ENCODE data around the gene PIEZO2. TPM values are rescaled to one million over a fixed set of nuclear protein-coding genes. Genes with fewer than 3 reads are reported as not detected.

Gene PIEZO2
- total and polyA plus RNA-seq, 2 of the 8 experiments (the other 6 are each of a cell fraction or from before 2014, with no cell fraction given), result 4.7 to 16.5 TPM

DNA sequence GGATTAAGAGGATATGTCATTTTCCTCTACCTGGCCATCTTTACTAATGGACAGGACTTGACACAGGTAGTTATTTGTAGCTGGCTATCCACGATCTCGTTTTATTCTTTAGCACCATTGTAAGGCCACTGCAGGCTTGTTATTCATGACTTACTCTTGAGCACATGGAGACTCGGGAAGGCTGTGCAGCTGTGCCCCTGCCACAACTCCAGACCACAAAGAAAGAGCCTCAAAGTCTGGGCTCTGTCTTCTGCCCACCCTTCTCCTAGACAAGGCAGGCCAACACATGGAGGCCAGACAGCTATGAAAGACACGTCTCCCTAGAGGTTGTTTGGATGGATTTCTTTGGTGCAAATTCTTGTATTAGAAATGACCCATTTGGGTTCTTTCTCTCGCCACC lies 489.8 kb downstream of the PIEZO2 start (continued):
- TF ChIP-seq GABPA (IDR thresholded peaks at IDR 0.05; ENCODE audit: borderline replicate concordance, insufficient read depth, low read length) (no peak), TAF7 (optimal IDR thresholded peaks at IDR 0.05; ENCODE audit: borderline replicate concordance, low read depth, low read length) (no peak), NRF1 (IDR thresholded peaks at IDR 0.05; ENCODE audit: low read depth, low read length) (no peak), RXRA (IDR thresholded peaks at IDR 0.05; ENCODE audit: insufficient read depth, low read depth, low read length) (no peak), JUND (IDR thresholded peaks at IDR 0.05; ENCODE audit: low read length) (no peak)
